Liver (tissue), 3 donors: Measurements from ENCODE around the gene TNPO2.

Source experiments
- CTCF ChIP-seq: fragments of 150-350 bp; IDR thresholded peaks from 2 replicates; pipeline ENCODE4 v1.5.1; 2017; ENCODE audit warnings: improper control_type of control experiment, low read depth, low read length; ENCODE audit not compliant: missing input control
- RAD21 ChIP-seq, 2 donors: IDR thresholded peaks; 2 replicates each; pipeline ENCODE4 v1.6.1; 2016; ENCODE audit warnings: antibody characterized with exemption in 2 of 2, mild to moderate bottlenecking in 2 of 2
- TAF1 ChIP-seq: conservative IDR thresholded peaks from 2 replicates; pipeline ENCODE4 v1.6.1; 2016; ENCODE audit warnings: antibody characterized with exemption, mild to moderate bottlenecking
- donor health status: healthy.
- donor health status: healthy.

GRCh38 chr19:12726988-12727316 lies 3.2 kb upstream of the TNPO2 start:
- TF ChIP-seq RAD21 (IDR thresholded peaks at IDR 0.05) = no peak
- no peak for TF ChIP-seq CTCF
- TF ChIP-seq TAF1 = no peak
